Forelimb muscle (tissue), 1 donor: ENCODE measurements around the gene MBOAT1. TPM values are rescaled to one million over a fixed set of nuclear protein-coding genes. Genes with fewer than 3 reads are reported as not detected.
A peak's percentile ranks its signal among the peaks of the same experiment; 100 is the strongest.
"Not testable (repeated sequence)": the region's sequence is repeated elsewhere in the genome, so short reads cannot be mapped to it uniquely, and the experiment has no call there.

Source experiments
- DNase-seq: peaks from one replicate; pipeline ENCODE4 v3.0.0-alpha.2; 2013; ENCODE audit warnings: low read depth
- polyA plus RNA-seq: library from polyadenylated mRNA; unstranded; fragments of 120-200 nt; gene quantifications from one replicate; pipeline ENCODE4 v1.2.1, GENCODE V29; 2013; ENCODE audit not compliant: insufficient read length

The MBOAT1 gene
- polyA plus RNA-seq, 1 donor = 3.8 TPM

GRCh38 chr6:20170455-20171148 lies 41.7 kb downstream of the MBOAT1 start:
- DNase-seq = no peak

- DNase-seq = no peak
Observed at GRCh38 chr6:20169786-20170185, 42.5 kb downstream of the MBOAT1 start.

GRCh38 chr6:20169119-20169557 lies 43.1 kb downstream of the MBOAT1 start:
- DNase-seq = peak; percentile 20

- no peak for DNase-seq
Observed at GRCh38 chr6:20168690-20169089, 43.6 kb downstream of the MBOAT1 start.

- no peak for DNase-seq
Observed at GRCh38 chr6:20167601-20168000, 44.7 kb downstream of the MBOAT1 start.

- DNase-seq = no peak
Observed at GRCh38 chr6:20166210-20166609, 46.1 kb downstream of the MBOAT1 start.

GRCh38 chr6:20162515-20162914 lies 49.8 kb downstream of the MBOAT1 start:
- no peak for DNase-seq

- no peak for DNase-seq
Observed at GRCh38 chr6:20160541-20161283, 51.6 kb downstream of the MBOAT1 start.

- no peak for DNase-seq
Observed at GRCh38 chr6:20159781-20160540, 52.3 kb downstream of the MBOAT1 start.

GRCh38 chr6:20159098-20159497 lies 53.2 kb downstream of the MBOAT1 start:
- DNase-seq = no peak

- DNase-seq = no peak
Observed at GRCh38 chr6:20158676-20159075, 53.6 kb downstream of the MBOAT1 start.

- DNase-seq = no peak
Observed at GRCh38 chr6:20156824-20157223, 55.4 kb downstream of the MBOAT1 start.

- DNase-seq = no peak
Observed at GRCh38 chr6:20154753-20155152, 57.5 kb downstream of the MBOAT1 start.

GRCh38 chr6:20153194-20153593 lies 59.1 kb downstream of the MBOAT1 start:
- DNase-seq = no peak

- DNase-seq = no peak
Observed at GRCh38 chr6:20148433-20148832, 63.8 kb downstream of the MBOAT1 start.

- no peak for DNase-seq
Observed at GRCh38 chr6:20147469-20147868, 64.8 kb downstream of the MBOAT1 start.

- not testable (repeated sequence) for DNase-seq
Observed at GRCh38 chr6:20146831-20147230, 65.4 kb downstream of the MBOAT1 start.

GRCh38 chr6:20146291-20146690 lies 66.0 kb downstream of the MBOAT1 start:
- DNase-seq = no peak

GRCh38 chr6:20142866-20143265 lies 69.4 kb downstream of the MBOAT1 start:
- DNase-seq = no peak

GRCh38 chr6:20141931-20142330 lies 70.3 kb downstream of the MBOAT1 start:
- DNase-seq = no peak

- DNase-seq = not testable (repeated sequence)
Observed at GRCh38 chr6:20139127-20139963, 72.9 kb downstream of the MBOAT1 start.

- DNase-seq = no peak
Observed at GRCh38 chr6:20137837-20138236, 74.4 kb downstream of the MBOAT1 start.
